ENCODE data around the gene SAMD11. TPM values are rescaled to one million over a fixed set of nuclear protein-coding genes. Genes with fewer than 3 reads are reported as not detected.
"Not testable (repeated sequence)": the region's sequence is repeated elsewhere in the genome, so short reads cannot be mapped to it uniquely, and the experiment has no call there.

Gene SAMD11
- total and polyA plus RNA-seq, 8 donors, result 3.5 to 23.3 (median 4.6) TPM; not detected in 1

GRCh38 chr1:983798-984475 lies 60.2 kb downstream of the SAMD11 start:
- peak; percentile 53 to 79 for DNase-seq
- intact Hi-C loops (cut with DNase I; ENCODE audit: low total_unique reads), result loop anchor here (5.0 kb wide), 1 partner anchor 78 kb away; no protein-coding TSS in a partner anchor
- Histone ChIP-seq H3K4me1 (peaks cover 0 to 8% (median 4%) of the 10 kb centered on the region in 4 donors), H3K4me3 (peak overlapping the region in 3 of 4 donors; percentile 14 to 19 (median 17)), H3K27ac (no peak overlapping the region), H3K9me3 (no peaks in the 10 kb centered on the region), H3K27me3 (peaks cover 0 to 67% (median 31%) of the 10 kb centered on the region in 3 donors), H3K36me3 (no peaks in the 10 kb centered on the region)
- WGBS, 5 donors, result 9 to 17% (median 16%) methylated on average over 13 to 29 of the region's 29 CpGs
- TF ChIP-seq EP300 (IDR thresholded peaks at IDR 0.05) (no peak), POLR2AphosphoS5 (IDR thresholded peaks at IDR 0.05) (no peak)
- TF ChIP-seq, protein P1, sequence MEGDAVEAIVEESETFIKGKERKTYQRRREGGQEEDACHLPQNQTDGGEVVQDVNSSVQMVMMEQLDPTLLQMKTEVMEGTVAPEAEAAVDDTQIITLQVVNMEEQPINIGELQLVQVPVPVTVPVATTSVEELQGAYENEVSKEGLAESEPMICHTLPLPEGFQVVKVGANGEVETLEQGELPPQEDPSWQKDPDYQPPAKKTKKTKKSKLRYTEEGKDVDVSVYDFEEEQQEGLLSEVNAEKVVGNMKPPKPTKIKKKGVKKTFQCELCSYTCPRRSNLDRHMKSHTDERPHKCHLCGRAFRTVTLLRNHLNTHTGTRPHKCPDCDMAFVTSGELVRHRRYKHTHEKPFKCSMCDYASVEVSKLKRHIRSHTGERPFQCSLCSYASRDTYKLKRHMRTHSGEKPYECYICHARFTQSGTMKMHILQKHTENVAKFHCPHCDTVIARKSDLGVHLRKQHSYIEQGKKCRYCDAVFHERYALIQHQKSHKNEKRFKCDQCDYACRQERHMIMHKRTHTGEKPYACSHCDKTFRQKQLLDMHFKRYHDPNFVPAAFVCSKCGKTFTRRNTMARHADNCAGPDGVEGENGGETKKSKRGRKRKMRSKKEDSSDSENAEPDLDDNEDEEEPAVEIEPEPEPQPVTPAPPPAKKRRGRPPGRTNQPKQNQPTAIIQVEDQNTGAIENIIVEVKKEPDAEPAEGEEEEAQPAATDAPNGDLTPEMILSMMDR (IDR thresholded peaks at IDR 0.05), result peak in 5 of 7 experiments; percentile 34 to 98 (median 87)

GRCh38 chr1:984476-984814 lies 60.7 kb downstream of the SAMD11 start:
- H3K9me3 ChIP-seq, result no peaks in the 10 kb centered on the region
- peak overlapping the region in 3 of 4 donors; percentile 14 to 19 (median 17) for H3K4me3 ChIP-seq
- H3K36me3 ChIP-seq, result no peaks in the 10 kb centered on the region
- peaks cover 0 to 66% (median 31%) of the 10 kb centered on the region in 3 donors for H3K27me3 ChIP-seq
- DNase-seq, result no peak
- no peak for TF ChIP-seq POLR2AphosphoS5 (IDR thresholded peaks at IDR 0.05)
- no peak for TF ChIP-seq POLR2A (IDR thresholded peaks at IDR 0.05)
- TF ChIP-seq, protein P1 (IDR thresholded peaks at IDR 0.05), result no peak
- TF ChIP-seq EP300 (IDR thresholded peaks at IDR 0.05), result no peak
- peaks cover 0 to 8% (median 4%) of the 10 kb centered on the region in 4 donors for H3K4me1 ChIP-seq
- intact Hi-C loops (cut with DNase I; ENCODE audit: low total_unique reads), result loop anchor here (5.0 kb wide), 1 partner anchor 78 kb away; no protein-coding TSS in a partner anchor
- WGBS, 5 donors, result 44 to 58% (median 54%) methylated on average over 12 of the region's 12 CpGs
- H3K27ac ChIP-seq, result no peak overlapping the region

GRCh38 chr1:985126-985525 lies 61.4 kb downstream of the SAMD11 start:
- Histone ChIP-seq H3K36me3 (no peaks in the 10 kb centered on the region), H3K27ac (no peak overlapping the region), H3K4me1 (peaks cover 0 to 8% (median 4%) of the 10 kb centered on the region in 4 donors), H3K9me3 (no peaks in the 10 kb centered on the region), H3K4me3 (no peak overlapping the region), H3K27me3 (peaks cover 0 to 62% (median 31%) of the 10 kb centered on the region in 3 donors)
- WGBS, 5 donors, result 75 to 81% (median 79%) methylated on average over 13 of the region's 13 CpGs
- intact Hi-C loops (cut with DNase I; ENCODE audit: low total_unique reads), result no loop called here
- TF ChIP-seq, protein P1 (IDR thresholded peaks at IDR 0.05), result no peak
- TF ChIP-seq EP300 (IDR thresholded peaks at IDR 0.05), result no peak
- no peak for TF ChIP-seq POLR2AphosphoS5 (IDR thresholded peaks at IDR 0.05)
- TF ChIP-seq POLR2A (IDR thresholded peaks at IDR 0.05), result no peak
- DNase-seq, result no peak

DNA sequence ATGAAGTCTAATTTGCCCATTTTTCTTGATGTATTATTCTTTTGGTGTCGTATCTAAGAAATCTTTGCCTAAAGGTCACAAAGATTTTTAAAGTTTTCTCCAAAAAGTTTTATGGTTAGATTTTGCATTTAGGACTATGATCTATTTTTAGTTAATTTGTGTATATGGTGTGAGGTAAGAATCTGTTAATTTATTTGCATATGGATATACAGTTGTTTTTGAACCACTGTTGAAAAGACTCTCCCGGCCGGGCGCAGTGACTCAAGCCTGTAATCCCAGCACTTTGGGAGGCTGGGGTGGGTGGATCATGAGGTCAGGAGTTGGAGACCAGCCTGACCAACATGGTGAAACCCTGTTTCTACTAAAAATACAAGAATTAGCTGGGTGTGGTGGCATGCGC lies 64.3 kb downstream of the SAMD11 start:
- Histone ChIP-seq H3K9me3 (peaks cover 0 to 18% (median 12%) of the 10 kb centered on the region in 4 donors), H3K27me3 (peaks cover 0 to 36% (median 11%) of the 10 kb centered on the region in 3 donors)
- H3K4me1 ChIP-seq; H3K4me3 ChIP-seq; DNase-seq; intact Hi-C loops (cut with DNase I; ENCODE audit: low total_unique reads); H3K27ac ChIP-seq; H3K36me3 ChIP-seq: not testable (repeated sequence)
- 85 to 90% (median 87%) methylated on average over 5 of the region's 5 CpGs for WGBS, 5 donors

DNA sequence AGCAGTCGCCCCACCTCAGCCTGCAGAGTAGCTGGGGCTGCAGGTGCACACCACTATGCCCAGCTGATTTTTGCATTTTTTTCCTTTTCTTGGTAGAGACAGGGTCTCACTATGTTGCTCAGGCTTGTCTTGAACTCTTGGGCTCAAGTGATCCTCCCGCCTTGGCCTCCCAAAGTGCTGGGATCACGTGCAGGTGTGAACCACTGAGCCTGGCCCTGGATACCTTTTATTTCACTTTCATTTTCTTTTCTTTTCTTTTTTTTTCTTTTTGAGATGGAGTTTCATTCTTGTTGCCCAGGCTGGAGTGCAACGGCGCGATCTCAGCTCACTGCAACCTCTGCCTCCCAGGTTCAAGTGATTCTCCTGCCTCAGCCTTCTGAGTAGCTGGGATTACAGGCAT lies 67.6 kb downstream of the SAMD11 start:
- Histone ChIP-seq H3K27me3 (peaks cover 0 to 24% (median 0%) of the 10 kb centered on the region in 3 donors), H3K9me3 (peaks cover 0 to 18% (median 12%) of the 10 kb centered on the region in 4 donors)
- DNase-seq; H3K27ac ChIP-seq; H3K4me3 ChIP-seq; intact Hi-C loops (cut with DNase I; ENCODE audit: low total_unique reads); H3K4me1 ChIP-seq; H3K36me3 ChIP-seq: not testable (repeated sequence)
- 80 to 95% (median 92%) methylated on average over 6 of the region's 6 CpGs for WGBS, 5 donors
